ENCODE measurements around the gene OMP.

Gene OMP

DNA sequence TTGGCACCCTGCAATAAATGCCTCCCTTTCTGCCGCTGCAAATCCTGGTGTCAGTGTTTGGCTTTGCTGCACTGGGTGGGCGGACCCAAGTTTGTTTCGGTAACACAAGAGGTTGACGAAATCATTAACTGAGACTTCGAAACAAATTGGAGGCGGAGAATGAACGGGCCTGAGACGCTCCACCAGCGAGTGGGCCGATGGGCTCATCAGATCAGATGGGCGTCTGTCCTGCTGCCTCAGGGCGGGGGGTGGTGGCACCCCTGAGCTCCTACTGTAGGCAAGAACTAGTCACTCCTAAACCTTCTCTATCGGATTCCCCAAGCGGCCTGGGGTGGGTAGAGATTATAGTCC is 36.8 kb upstream of the OMP start:
- Mint-ChIP-seq H3K27ac (peak overlapping the region; percentile 33 to 96), H3K27me3 (no peaks in the 10 kb centered on the region), H3K4me3 (peak overlapping the region; percentile 86 to 94), H3K9me3 (no peaks in the 10 kb centered on the region), H3K4me1 (peaks cover 32% of the 10 kb centered on the region)
- DNase-seq (peak in 1 of 2 donors; percentile 26), ATAC-seq (no peak)

- ATAC-seq, result peak; percentile 90
- peak; percentile 84 to 92 for DNase-seq
- peak within 1 kb of the TSS; percentile 40 to 96 for H3K27ac Mint-ChIP-seq
- peaks cover 33% of the 10 kb centered on the region for H3K4me1 Mint-ChIP-seq
- H3K4me3 Mint-ChIP-seq, result peak within 1 kb of the TSS; percentile 86 to 94
- H3K27me3 Mint-ChIP-seq, result no peaks in the 10 kb centered on the region
- H3K9me3 Mint-ChIP-seq, result no peaks in the 10 kb centered on the region
Measured at GRCh38 chr11:77066229-77067042, 36.2 kb upstream of the OMP start, which contains the start of gene CAPN5. Gene CAPN5 (plus strand): TSS chr11:77066971. CDS start chr11:77084887, 17,916 bp downstream.

DNA sequence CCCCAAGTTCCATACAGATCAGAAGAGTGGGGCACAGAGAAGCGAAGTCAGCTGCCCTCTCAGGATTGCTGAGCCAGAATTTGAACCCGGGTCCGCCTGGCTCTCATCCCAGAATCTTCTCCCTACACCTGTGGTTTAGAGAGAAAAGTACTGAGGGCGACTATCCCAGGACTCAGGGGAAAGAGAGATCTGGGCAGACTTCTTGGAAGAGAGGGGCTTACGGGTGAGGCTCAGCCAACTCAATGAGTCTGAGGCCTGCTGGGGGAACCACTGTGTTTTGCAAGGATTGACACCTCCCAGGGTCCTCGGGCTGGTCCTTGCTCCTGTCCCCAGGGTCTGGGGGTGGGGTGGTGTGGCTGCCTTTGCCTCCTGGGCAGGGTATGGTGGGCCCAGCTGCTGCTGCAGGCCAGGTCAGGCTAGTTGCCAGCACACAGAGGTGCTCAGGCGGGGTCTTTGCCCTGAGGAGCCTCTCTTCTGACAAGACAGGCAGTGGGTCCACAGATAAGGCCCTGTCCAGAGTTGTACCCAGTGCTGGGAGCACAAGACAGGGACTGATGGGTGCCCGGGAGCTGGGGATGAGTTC is 34.7 kb upstream of the OMP start:
- no peak for DNase-seq
- Mint-ChIP-seq H3K9me3 (no peaks in the 10 kb centered on the region), H3K4me1 (peaks cover 49% of the 10 kb centered on the region), H3K27me3 (no peaks in the 10 kb centered on the region), H3K27ac (no peak overlapping the region), H3K4me3 (peak overlapping the region; percentile 81 to 87)
- ATAC-seq, result no peak

DNA sequence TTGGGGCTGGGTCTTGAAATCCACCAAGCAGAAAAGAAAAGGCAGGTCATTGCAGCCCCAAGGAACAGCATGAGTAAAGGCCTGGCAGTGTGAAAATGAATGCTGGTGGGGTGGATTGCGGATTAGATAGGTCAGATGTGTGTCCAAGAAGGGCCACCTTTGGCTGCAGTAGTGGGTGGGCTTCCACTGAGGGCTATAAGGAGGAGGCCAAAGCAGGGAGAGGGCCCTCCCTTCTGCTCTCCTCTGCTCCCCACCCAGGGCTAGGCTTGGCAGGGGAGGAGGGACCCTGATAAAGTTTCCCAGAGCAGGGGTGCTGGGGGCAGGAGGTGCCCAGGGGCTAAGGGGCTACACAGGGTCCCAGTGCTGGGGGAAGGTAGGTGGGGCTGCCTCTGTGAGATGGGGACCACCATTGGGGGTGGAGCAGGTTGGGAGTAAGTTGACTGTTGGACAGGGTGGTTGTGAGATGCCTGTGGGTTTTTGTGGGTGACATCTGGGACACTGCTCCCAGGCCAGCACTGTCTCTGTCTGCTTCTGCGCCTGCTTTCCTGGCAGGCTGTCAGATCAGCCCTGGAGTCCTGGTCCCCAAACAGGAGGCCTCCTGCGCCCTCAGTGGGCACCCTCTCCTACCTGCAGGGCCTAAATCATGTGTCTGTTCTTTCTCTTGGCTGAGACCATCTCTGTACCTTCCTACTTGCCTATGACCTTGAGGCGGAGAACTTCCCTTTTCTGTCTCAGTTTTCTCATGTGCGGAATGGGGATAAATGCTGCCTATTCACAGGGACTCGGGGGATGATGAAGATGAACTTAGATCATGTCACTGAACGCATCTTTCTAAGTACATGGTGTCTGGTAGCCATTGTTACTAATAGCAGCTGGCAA is 33.9 kb upstream of the OMP start:
- Mint-ChIP-seq H3K27ac (no peak overlapping the region), H3K27me3 (no peaks in the 10 kb centered on the region), H3K4me3 (no peak overlapping the region), H3K4me1 (peaks cover 56% of the 10 kb centered on the region), H3K9me3 (no peaks in the 10 kb centered on the region)
- DNase-seq (no peak), ATAC-seq (no peak)

DNA sequence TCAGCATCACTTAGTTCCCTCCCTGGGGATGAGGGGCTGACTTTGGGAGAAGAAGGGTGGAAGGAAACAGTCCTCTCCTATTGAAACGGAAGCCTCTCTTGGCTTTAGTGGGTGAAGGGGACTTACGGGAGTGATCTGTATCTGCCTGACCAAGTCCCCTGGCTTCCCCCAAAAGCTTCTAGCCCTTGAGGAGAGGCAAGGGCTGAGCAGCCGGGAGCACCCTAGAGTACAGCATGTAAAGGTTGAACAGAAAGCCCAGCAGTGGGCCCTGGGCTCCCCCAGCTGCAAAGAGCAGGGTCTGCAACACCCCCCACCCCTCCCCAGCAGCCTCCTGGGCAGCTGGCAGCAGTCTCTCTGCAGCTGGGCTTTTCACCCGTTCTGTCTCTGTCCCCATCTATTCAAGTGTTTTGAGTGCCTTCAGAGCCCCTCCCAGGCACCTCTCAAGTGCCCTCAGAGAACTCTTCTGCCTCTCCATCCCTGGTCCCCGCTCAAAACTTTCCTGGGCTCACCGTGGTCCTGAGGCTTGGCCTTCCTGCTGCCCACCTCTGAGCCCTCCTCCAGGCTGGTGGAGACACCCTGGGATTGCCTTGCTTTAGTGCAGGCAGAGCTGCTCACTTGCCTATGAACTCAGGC is 33.2 kb upstream of the OMP start:
- H3K27ac Mint-ChIP-seq, result no peak overlapping the region

GRCh38 chr11:77069969-77070582 is 32.6 kb upstream of the OMP start:
- DNase-seq, result no peak
- no peak for ATAC-seq
- Mint-ChIP-seq H3K27ac (no peak overlapping the region), H3K4me3 (no peak overlapping the region), H3K4me1 (peaks cover 58% of the 10 kb centered on the region), H3K27me3 (no peaks in the 10 kb centered on the region), H3K9me3 (no peaks in the 10 kb centered on the region)

More for the DNA sequence above, 33.2 kb upstream of the OMP start:
- peaks cover 63% of the 10 kb centered on the region for H3K4me1 Mint-ChIP-seq
- H3K4me3 Mint-ChIP-seq, result no peak overlapping the region
- no peaks in the 10 kb centered on the region for H3K9me3 Mint-ChIP-seq
- ATAC-seq (no peak), DNase-seq (no peak)
- H3K27me3 Mint-ChIP-seq, result no peaks in the 10 kb centered on the region

DNA sequence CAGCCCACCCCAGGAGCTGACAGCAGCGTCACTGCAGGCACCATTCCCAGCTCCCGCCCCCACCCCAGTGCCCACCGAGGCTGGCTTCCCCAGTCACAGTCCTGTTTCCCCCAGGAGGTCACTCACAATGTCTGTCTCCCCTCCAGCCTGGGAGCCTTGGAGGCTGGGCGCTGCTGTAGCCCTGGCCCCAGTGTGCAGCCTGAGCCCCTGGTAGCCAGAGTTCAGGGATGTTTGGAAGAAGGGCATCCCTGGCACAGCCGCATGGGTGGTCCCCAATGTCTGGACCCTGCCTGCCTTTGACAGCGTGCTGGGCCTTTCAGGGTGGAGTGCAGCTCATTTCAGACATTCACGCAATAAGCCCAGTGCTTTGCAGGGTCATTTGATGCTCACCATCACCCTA is 31.6 kb upstream of the OMP start:
- Mint-ChIP-seq H3K4me1 (peaks cover 51% of the 10 kb centered on the region), H3K27ac (no peak overlapping the region), H3K4me3 (no peak overlapping the region), H3K9me3 (no peaks in the 10 kb centered on the region), H3K27me3 (no peaks in the 10 kb centered on the region)
- ATAC-seq (no peak), DNase-seq (no peak)

DNA sequence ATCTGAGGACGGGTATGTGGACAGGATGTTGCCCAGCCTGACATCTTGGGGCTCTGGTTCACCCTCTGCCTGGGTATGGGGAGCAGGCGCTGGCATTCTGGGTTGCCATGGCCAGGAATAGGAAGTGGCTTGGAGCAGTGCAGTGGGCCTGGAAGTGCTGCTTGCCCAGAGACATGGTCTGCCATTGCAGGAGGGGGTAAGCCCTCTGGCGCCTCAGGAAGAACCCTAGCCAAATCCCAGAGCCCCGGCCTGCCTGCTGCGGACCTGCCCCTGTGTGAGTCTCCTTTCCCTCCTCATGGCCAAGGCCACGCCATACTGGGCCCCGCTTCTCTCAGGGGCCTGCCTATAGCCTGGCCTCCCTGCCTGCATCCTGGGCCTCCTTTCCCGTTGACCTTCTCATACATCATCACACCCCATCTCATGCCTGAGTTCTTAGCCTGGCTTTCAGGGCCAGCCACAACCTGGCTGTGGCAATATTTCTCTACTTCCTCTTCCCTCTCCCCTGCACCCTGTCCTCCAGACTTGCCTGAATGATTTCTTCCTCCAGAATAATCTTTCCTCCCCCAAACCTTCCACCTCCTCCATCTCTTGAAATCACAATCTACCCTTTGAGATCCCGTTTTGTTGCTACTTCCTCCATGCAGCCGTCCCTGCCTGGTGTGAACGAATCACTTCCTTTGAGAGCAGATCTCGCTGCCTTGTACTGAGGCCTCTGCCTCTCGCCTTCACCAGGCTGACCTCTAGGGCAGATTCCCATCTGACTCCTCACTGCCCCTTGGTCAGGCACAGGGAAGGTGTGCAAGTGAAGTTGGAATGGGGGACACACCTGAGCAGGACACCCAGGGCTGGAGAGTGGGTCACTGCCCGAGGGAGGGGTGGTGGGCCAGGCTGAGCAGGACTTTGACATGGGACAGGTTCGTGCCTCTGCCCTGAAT is 30.7 kb upstream of the OMP start:
- Mint-ChIP-seq H3K27ac (peak overlapping the region in 1 of 2 donors; percentile 14), H3K27me3 (no peaks in the 10 kb centered on the region), H3K4me3 (peak overlapping the region in 1 of 2 donors; percentile 22), H3K4me1 (peaks cover 49% of the 10 kb centered on the region), H3K9me3 (no peaks in the 10 kb centered on the region)
- DNase-seq (no peak), ATAC-seq (no peak)

GRCh38 chr11:77072851-77073327 is 29.8 kb upstream of the OMP start:
- peak in 1 of 2 donors; percentile 57 for DNase-seq
- H3K27ac Mint-ChIP-seq, result no peak overlapping the region
- peaks cover 41% of the 10 kb centered on the region for H3K4me1 Mint-ChIP-seq
- peak overlapping the region; percentile 7 to 51 for H3K4me3 Mint-ChIP-seq
- no peaks in the 10 kb centered on the region for H3K9me3 Mint-ChIP-seq
- H3K27me3 Mint-ChIP-seq, result no peaks in the 10 kb centered on the region
- ATAC-seq, result peak; percentile 88

DNA sequence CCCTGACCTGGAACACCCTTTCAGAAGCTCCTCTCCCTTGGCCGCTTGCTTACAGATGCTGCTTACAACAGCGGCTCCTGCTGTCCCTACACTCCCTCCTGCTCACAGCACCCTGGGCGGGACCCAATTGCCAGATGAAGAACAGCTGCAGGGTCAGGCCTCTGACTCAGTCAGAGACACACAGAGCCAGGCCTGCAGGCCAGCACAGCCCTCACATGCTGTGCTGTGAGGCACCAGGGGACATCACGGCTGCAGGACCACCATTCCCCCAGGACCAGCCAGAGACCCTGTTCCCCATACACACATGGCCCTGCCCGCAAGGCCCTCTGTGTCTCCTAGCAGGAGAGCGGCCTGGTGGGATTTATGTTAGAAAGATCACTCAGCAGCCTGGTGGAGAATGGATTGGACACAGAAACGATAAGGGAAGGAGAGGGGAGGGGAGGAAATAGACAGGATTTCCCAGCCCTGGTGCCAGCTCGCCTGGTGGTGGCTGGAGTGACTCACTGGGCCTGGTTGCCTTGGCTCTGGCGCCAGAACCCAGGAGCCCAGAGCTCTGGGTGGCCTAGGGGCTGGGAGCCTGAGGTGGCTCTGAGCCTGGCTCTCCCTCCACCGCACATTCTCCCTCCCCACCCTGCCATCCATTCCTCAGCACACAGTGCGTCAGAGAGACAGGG is 29.2 kb upstream of the OMP start:
- ATAC-seq (peak; percentile 67), DNase-seq (no peak)
- Mint-ChIP-seq H3K9me3 (peaks cover 3 to 4% of the 10 kb centered on the region in 2 donors), H3K27ac (no peak overlapping the region), H3K4me1 (peaks cover 35% of the 10 kb centered on the region), H3K27me3 (no peaks in the 10 kb centered on the region), H3K4me3 (peak overlapping the region; percentile 7 to 51)

DNA sequence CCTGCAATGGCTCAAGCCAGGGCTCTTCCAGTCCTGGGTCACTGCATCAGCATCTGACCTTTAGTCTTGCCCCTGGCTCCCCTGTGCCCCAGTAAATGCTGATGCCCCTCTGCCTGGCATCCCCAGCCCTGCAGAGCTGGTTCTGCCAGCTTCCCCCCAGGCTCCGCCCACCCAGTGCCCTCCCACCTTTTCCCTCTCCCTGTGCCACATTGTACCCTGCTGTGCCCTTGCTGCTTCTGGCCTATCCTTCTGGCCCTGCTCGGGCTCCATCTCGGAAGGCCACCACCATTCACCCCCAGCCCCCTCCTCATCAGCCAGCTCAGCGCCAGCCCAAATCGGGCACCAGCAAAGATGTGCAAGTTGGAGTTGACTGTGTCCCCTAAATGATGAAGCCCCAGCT is 28.4 kb upstream of the OMP start:
- Mint-ChIP-seq H3K4me3 (no peak overlapping the region), H3K27me3 (no peaks in the 10 kb centered on the region), H3K27ac (no peak overlapping the region), H3K4me1 (peaks cover 31% of the 10 kb centered on the region), H3K9me3 (peaks cover 8 to 12% of the 10 kb centered on the region in 2 donors)
- DNase-seq (no peak), ATAC-seq (no peak)

DNA sequence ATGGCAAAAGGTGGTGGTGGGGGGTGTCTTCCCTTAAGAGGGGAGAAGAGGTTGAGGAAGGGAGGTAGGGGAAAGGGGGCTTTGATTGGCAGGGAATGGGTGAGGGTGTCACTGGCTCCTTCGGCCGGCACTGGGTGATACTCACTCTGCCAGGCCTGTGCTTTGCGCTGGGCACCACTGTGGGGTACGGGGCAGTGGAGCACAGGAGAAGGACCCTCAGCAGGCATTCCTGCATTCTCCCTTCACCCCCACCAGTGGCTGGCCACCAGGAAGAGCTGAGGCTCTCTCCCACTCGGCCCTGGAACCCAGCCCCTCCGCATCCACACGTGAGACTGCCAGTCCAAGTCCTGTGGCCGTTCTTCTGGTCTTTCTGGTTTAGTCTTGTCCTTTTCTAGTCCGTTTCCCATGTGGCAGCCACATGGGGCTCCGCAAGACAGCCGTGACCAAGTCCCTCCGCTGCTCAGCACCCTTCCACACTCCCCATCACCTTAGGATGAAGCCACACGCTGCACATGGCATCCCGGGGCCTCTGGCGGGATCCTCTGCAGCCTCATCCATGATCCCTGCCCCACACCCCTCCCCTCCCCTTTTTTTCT is 27.9 kb upstream of the OMP start:
- Mint-ChIP-seq H3K4me3 (no peak overlapping the region), H3K27ac (no peak overlapping the region)
- ATAC-seq, result no peak

GRCh38 chr11:77075425-77075905 is 27.2 kb upstream of the OMP start:
- DNase-seq (no peak), ATAC-seq (no peak)
- no peaks in the 10 kb centered on the region for H3K27me3 Mint-ChIP-seq
- peaks cover 40% of the 10 kb centered on the region for H3K4me1 Mint-ChIP-seq
- peaks cover 8 to 12% of the 10 kb centered on the region in 2 donors for H3K9me3 Mint-ChIP-seq
- H3K27ac Mint-ChIP-seq, result no peak overlapping the region
- H3K4me3 Mint-ChIP-seq, result no peak overlapping the region

More for the DNA sequence above, 27.9 kb upstream of the OMP start:
- Mint-ChIP-seq H3K4me1 (peaks cover 32% of the 10 kb centered on the region), H3K9me3 (peaks cover 8 to 12% of the 10 kb centered on the region in 2 donors), H3K27me3 (no peaks in the 10 kb centered on the region)
- no peak for DNase-seq

Data from stimulated activated naive CD8-positive, alpha-beta T cell treated with anti-CD3 and anti-CD28 coated beads, Interleukin-15, amount 100 ng/mL, for 72 hours (primary cell).